IgD-negative memory B cell (primary cell): ENCODE measurements around the gene PPP1R8. TPM values are rescaled to one million over a fixed set of nuclear protein-coding genes. Genes with fewer than 3 reads are reported as not detected.
"Not testable (repeated sequence)": the region's sequence is repeated elsewhere in the genome, so short reads cannot be mapped to it uniquely, and the experiment has no call there.

Experiments used
- H3K27ac Mint-ChIP-seq, 3 donors: one replicate each; pipeline ENCODE4 v1.8.0; 2020 to 2022; ENCODE audit warnings: mild to moderate bottlenecking in 3 of 3, mixed read lengths in 3 of 3, moderate library complexity in 1 of 3
- H3K27me3 Mint-ChIP-seq: one replicate; pipeline ENCODE4 v1.8.0; 2021; ENCODE audit warnings: mixed read lengths
- H3K36me3 Mint-ChIP-seq: one replicate; pipeline ENCODE4 v1.8.0; 2020; ENCODE audit warnings: mild to moderate bottlenecking, mixed read lengths
- H3K4me1 Mint-ChIP-seq, 3 donors: one replicate each; pipeline ENCODE4 v1.8.0; 2020 to 2022; ENCODE audit warnings: mixed read lengths in 3 of 3, mild to moderate bottlenecking in 1 of 3
- H3K4me3 Mint-ChIP-seq, 4 donors: one replicate each; pipeline ENCODE4 v1.8.0; 2020 to 2022; ENCODE audit warnings: mild to moderate bottlenecking in 4 of 4, mixed read lengths in 4 of 4, moderate library complexity in 3 of 4
- H3K9me3 Mint-ChIP-seq, 3 donors: one replicate each; pipeline ENCODE4 v1.8.0; 2020 to 2021; ENCODE audit warnings: mixed read lengths in 3 of 3, mild to moderate bottlenecking in 1 of 3
- polyA plus RNA-seq: library from polyadenylated mRNA; unstranded; fragments of 300-500 nt; fragmentation: Illumina TruSeq; gene quantifications from one replicate; pipeline ENCODE4 v1.2.3, GENCODE V29; 2021

Gene PPP1R8
- polyA plus RNA-seq, 1 donor from 2014 or later: 31.7 TPM

- peak overlapping the region in 1 of 3 donors; percentile 80 for H3K27ac Mint-ChIP-seq
- H3K4me3 Mint-ChIP-seq: no peak overlapping the region
- H3K4me1 Mint-ChIP-seq: no peaks in the 10 kb centered on the region
- H3K9me3 Mint-ChIP-seq: no peaks in the 10 kb centered on the region
- no peaks in the 10 kb centered on the region for H3K27me3 Mint-ChIP-seq
- no peaks in the 10 kb centered on the region for H3K36me3 Mint-ChIP-seq
Observed at GRCh38 chr1:27816921-27817630, 13.5 kb upstream of the PPP1R8 start.

GRCh38 chr1:27821761-27822315 is 8.7 kb upstream of the PPP1R8 start:
- no peak overlapping the region for H3K4me3 Mint-ChIP-seq
- H3K9me3 Mint-ChIP-seq: no peaks in the 10 kb centered on the region
- peaks cover 1% of the 10 kb centered on the region for H3K36me3 Mint-ChIP-seq
- H3K4me1 Mint-ChIP-seq: no peaks in the 10 kb centered on the region
- no peaks in the 10 kb centered on the region for H3K27me3 Mint-ChIP-seq
- H3K27ac Mint-ChIP-seq: peak overlapping the region in 1 of 3 donors; percentile 65

- Mint-ChIP-seq H3K27ac (no peak overlapping the region), H3K4me3 (no peak overlapping the region), H3K36me3 (peaks cover 1% of the 10 kb centered on the region), H3K27me3 (no peaks in the 10 kb centered on the region), H3K4me1 (no peaks in the 10 kb centered on the region), H3K9me3 (no peaks in the 10 kb centered on the region)
Observed at GRCh38 chr1:27823784-27824183, 6.8 kb upstream of the PPP1R8 start.

GRCh38 chr1:27824411-27824810 is 6.2 kb upstream of the PPP1R8 start:
- no peak overlapping the region for H3K27ac Mint-ChIP-seq
- H3K9me3 Mint-ChIP-seq: no peaks in the 10 kb centered on the region
- H3K27me3 Mint-ChIP-seq: no peaks in the 10 kb centered on the region
- H3K4me3 Mint-ChIP-seq: no peak overlapping the region
- H3K36me3 Mint-ChIP-seq: peaks cover 1% of the 10 kb centered on the region
- H3K4me1 Mint-ChIP-seq: no peaks in the 10 kb centered on the region

- H3K36me3 Mint-ChIP-seq, H3K9me3 Mint-ChIP-seq, H3K27me3 Mint-ChIP-seq: not testable (repeated sequence)
- Mint-ChIP-seq H3K4me1 (peaks cover 11 to 18% (median 18%) of the 10 kb centered on the region in 3 donors), H3K27ac (peak overlapping the region in 1 of 3 donors; percentile 95), H3K4me3 (peak overlapping the region; percentile 94 to 98 (median 97))
Observed at GRCh38 chr1:27829339-27829960, 1.1 kb upstream of the PPP1R8 start.

GRCh38 chr1:27831568-27832410 is 1.2 kb downstream of the PPP1R8 start:
- H3K4me1 Mint-ChIP-seq: peaks cover 16 to 27% (median 26%) of the 10 kb centered on the region in 3 donors
- H3K27ac Mint-ChIP-seq: peak overlapping the region; percentile 95 to 96 (median 95)
- peak overlapping the region; percentile 94 to 98 (median 97) for H3K4me3 Mint-ChIP-seq
- H3K36me3 Mint-ChIP-seq: no peaks in the 10 kb centered on the region
- no peaks in the 10 kb centered on the region for H3K27me3 Mint-ChIP-seq
- no peaks in the 10 kb centered on the region for H3K9me3 Mint-ChIP-seq

GRCh38 chr1:27832762-27833161 is 2.2 kb downstream of the PPP1R8 start:
- Mint-ChIP-seq H3K36me3 (no peaks in the 10 kb centered on the region), H3K27me3 (no peaks in the 10 kb centered on the region), H3K9me3 (no peaks in the 10 kb centered on the region), H3K27ac (peak overlapping the region in 2 of 3 donors; percentile 74 to 95), H3K4me3 (peak overlapping the region in 2 of 4 donors; percentile 39 to 98), H3K4me1 (peaks cover 16 to 27% (median 26%) of the 10 kb centered on the region in 3 donors)

GRCh38 chr1:27833470-27833869 is 2.9 kb downstream of the PPP1R8 start:
- H3K4me3 Mint-ChIP-seq: no peak overlapping the region
- H3K4me1 Mint-ChIP-seq: peaks cover 16 to 27% (median 26%) of the 10 kb centered on the region in 3 donors
- H3K27me3 Mint-ChIP-seq: no peaks in the 10 kb centered on the region
- H3K36me3 Mint-ChIP-seq: no peaks in the 10 kb centered on the region
- no peak overlapping the region for H3K27ac Mint-ChIP-seq
- H3K9me3 Mint-ChIP-seq: no peaks in the 10 kb centered on the region

- Mint-ChIP-seq H3K9me3 (no peaks in the 10 kb centered on the region), H3K27ac (no peak overlapping the region), H3K4me1 (peaks cover 18 to 27% (median 24%) of the 10 kb centered on the region in 3 donors), H3K4me3 (peak overlapping the region in 1 of 4 donors; percentile 7), H3K27me3 (no peaks in the 10 kb centered on the region), H3K36me3 (no peaks in the 10 kb centered on the region)
Observed at GRCh38 chr1:27835046-27835445, 4.5 kb downstream of the PPP1R8 start.

GRCh38 chr1:27835501-27835900 is 4.9 kb downstream of the PPP1R8 start:
- Mint-ChIP-seq H3K9me3 (no peaks in the 10 kb centered on the region), H3K4me3 (peak overlapping the region in 1 of 4 donors; percentile 7), H3K27me3 (no peaks in the 10 kb centered on the region), H3K4me1 (peaks cover 18 to 26% (median 24%) of the 10 kb centered on the region in 3 donors), H3K27ac (no peak overlapping the region), H3K36me3 (no peaks in the 10 kb centered on the region)

- Mint-ChIP-seq H3K4me1 (no peaks in the 10 kb centered on the region), H3K9me3 (no peaks in the 10 kb centered on the region), H3K4me3 (peak overlapping the region in 1 of 4 donors; percentile 39), H3K36me3 (peaks cover 1% of the 10 kb centered on the region), H3K27ac (no peak overlapping the region), H3K27me3 (no peaks in the 10 kb centered on the region)
Observed at GRCh38 chr1:27849951-27850350, 19.4 kb downstream of the PPP1R8 start.

- H3K27me3 Mint-ChIP-seq: no peaks in the 10 kb centered on the region
- no peaks in the 10 kb centered on the region for H3K9me3 Mint-ChIP-seq
- H3K27ac Mint-ChIP-seq: no peak overlapping the region
- peaks cover 3 to 8% (median 5%) of the 10 kb centered on the region in 3 donors for H3K4me1 Mint-ChIP-seq
- H3K4me3 Mint-ChIP-seq: no peak overlapping the region
- no peaks in the 10 kb centered on the region for H3K36me3 Mint-ChIP-seq
Observed at GRCh38 chr1:27855085-27855484, 24.5 kb downstream of the PPP1R8 start.

- H3K36me3 Mint-ChIP-seq: no peaks in the 10 kb centered on the region
- H3K27ac Mint-ChIP-seq: no peak overlapping the region
- H3K9me3 Mint-ChIP-seq: no peaks in the 10 kb centered on the region
- H3K4me3 Mint-ChIP-seq: peak overlapping the region in 1 of 4 donors; percentile 35
- no peaks in the 10 kb centered on the region for H3K27me3 Mint-ChIP-seq
- H3K4me1 Mint-ChIP-seq: peaks cover 3 to 9% (median 5%) of the 10 kb centered on the region in 3 donors
Observed at GRCh38 chr1:27856561-27857343, 26.2 kb downstream of the PPP1R8 start.

- Mint-ChIP-seq H3K27ac (peak overlapping the region in 1 of 3 donors; percentile 18), H3K4me1 (peaks cover 3 to 12% (median 5%) of the 10 kb centered on the region in 3 donors)
- not testable (repeated sequence) for H3K27me3 Mint-ChIP-seq, H3K9me3 Mint-ChIP-seq, H3K4me3 Mint-ChIP-seq, H3K36me3 Mint-ChIP-seq
Observed at GRCh38 chr1:27857552-27857951, 27.0 kb downstream of the PPP1R8 start.
